T-helper 2 cell (primary cell): Measurements from ENCODE around the gene MCUR1.
"Not testable (repeated sequence)": the region's sequence is repeated elsewhere in the genome, so short reads cannot be mapped to it uniquely, and the experiment has no call there.

Experiments
- DNase-seq, 5 experiments: peaks; one replicate each; pipeline versions ENCODE4 v3.0.0 to v3.0.0-alpha.2; 2012 to 2022

The MCUR1 gene

GRCh38 chr6:13828656-13829301, 14.4 kb upstream of the MCUR1 start:
- not testable (repeated sequence) for DNase-seq

- no peak for DNase-seq
Observed at GRCh38 chr6:13827032-13827431, 12.7 kb upstream of the MCUR1 start.

DNA sequence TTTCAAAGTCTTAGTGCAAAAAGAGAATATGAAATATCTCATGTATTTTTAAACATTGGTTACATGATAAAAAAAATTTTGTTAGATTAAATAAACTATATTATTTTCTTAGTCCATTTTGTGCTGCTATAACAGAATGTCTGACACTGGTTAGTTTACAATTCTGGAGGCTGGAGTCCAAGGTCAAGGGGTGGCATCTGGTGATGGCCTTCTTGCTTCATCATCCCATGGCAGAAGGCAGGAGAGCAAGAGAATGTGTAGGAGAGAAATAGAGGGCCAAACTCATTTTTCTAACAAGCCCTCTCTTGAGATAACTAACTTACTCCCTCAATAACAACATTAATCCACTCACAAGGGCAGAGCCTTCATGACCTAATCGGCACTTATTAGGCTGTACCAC, 11.5 kb upstream of the MCUR1 start:
- DNase-seq, result no peak

- no peak for DNase-seq
Observed at GRCh38 chr6:13818341-13818740, 4.0 kb upstream of the MCUR1 start.

DNA sequence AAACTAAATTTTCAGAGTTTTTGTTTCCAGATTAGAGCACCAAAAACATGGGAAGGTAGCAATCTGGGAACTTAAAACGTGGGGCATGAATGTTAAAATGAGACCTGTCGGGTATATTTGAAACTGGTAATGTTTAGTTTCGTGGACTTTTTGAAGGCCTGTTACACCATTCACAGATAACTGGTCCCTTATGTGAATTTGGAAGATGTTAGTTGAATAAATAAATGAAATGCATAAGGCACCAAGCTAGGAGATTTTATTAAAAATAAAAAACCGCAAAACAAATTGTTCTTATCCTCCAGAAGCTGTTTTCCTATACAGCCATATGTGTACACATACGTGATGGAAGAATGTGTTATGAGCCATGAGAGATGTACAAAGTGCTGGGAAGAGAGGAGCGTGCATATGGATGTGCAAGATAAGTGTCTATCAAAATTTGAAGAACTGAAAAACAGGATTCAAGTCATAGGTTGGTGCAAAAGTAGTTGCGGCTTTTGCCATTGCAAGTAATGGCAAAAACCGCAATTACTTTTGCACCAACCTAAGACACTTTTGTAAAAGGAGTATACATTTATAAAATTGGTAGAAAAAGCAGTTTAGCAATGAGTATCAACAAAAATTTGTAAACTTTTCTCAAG, 700 bp upstream of the MCUR1 start:
- no peak for DNase-seq

- peak in 2 of 5 experiments; percentile 17 to 38 for DNase-seq
Observed at GRCh38 chr6:13813621-13814175, 659 bp downstream of the MCUR1 start.

- DNase-seq, result no peak
Observed at GRCh38 chr6:13813026-13813425, 1.3 kb downstream of the MCUR1 start.

GRCh38 chr6:13812359-13812642, 2.1 kb downstream of the MCUR1 start:
- no peak for DNase-seq

DNA sequence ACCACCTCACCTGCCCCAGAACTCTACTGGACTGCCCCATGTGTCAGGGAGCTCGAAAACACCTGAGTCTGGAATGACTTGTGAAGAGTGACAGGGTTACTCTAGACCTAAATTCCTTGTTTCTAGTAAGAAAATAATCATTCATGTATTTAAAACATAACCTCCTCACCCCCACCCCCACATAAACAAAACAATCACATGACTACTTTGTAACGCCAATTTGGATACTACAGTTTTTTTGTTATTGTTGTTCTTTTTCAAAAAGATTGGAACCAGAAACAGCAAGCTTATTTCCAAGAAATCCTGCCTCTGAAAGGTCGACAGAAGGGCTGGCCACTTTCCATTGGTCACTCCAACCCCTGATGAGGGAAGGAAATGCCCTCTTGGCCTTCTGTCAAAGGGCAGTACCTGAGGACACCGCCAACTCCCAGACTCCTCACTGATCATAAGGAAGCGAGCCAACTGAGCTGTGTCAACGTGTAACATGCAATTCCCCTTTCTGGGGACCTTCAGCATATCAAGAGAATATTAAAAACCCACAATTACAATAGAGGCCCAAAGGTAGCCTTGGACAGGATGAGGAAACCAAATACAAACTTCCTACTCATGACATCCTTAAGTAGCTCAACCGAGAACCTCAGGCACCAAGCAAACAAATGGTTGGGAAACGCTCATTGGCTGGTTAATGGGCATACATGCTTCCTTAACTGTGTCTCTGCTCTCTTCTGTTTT, 2.6 kb downstream of the MCUR1 start:
- no peak for DNase-seq

GRCh38 chr6:13810688-13811446, 3.5 kb downstream of the MCUR1 start:
- no peak for DNase-seq

- no peak for DNase-seq
Observed at GRCh38 chr6:13808801-13809200, 5.6 kb downstream of the MCUR1 start.

- DNase-seq, result no peak
Observed at GRCh38 chr6:13807696-13808095, 6.7 kb downstream of the MCUR1 start.

- DNase-seq, result no peak
Observed at GRCh38 chr6:13803581-13803980, 10.8 kb downstream of the MCUR1 start.

DNA sequence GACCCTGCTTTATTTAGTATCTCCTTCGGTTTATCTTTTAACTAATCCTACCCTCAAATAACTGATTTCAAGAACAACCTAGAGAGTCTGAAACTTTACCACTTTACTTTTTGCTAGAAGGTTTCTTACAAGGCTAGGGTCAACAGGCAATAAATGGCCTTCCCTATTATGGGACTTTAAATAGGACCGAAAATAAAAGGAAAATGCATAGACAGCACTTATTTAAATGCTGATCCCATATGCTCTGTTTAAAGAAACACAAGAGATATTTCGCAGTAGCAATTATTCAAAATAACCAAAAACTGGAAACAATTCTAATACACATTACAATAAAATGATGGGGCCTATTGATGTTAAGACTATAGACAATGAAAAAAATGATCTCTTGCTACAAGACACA, 13.7 kb downstream of the MCUR1 start:
- DNase-seq, result no peak

DNA sequence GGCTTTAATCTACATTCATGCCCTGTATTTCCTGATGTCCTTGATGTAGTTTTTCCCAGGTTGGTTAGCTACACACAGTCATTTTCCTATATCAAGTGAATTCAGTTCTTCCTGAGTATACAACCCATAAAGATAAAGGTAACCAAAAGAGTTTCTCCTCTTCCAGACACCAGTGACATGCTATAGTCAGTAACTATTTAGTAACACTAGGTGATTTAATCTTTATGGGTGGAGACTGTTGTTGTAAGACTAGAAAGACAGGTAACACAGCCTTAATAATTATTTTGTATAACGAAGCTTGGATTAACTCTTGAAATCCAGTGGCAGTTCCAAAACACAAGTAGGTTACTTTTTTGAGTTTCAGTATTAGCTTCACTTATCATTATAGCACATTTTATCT, 17.6 kb downstream of the MCUR1 start:
- DNase-seq, result no peak

- peak; percentile 38 to 84 (median 64) for DNase-seq
Observed at GRCh38 chr6:13795041-13795750, 19.2 kb downstream of the MCUR1 start.

DNA sequence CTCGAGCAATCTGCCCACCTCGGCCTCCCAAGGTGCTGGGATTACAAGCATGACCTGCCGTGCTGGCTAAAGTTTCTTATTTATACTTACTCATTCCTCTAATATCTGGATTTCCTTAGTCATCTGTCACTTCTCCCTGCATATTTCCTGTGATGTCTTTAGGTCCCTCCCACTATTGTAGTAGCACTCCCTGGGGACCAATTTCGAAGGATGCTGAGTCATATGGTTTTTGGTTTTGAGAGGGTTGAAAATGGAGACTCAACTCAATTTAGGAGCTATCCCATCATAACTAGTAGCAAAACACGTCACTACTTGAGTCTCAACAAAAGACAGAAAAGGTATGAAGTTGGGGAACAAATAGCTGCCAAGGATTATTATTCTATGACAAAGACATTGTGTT, 20.2 kb downstream of the MCUR1 start:
- DNase-seq, result peak in 1 of 5 experiments; percentile 35

DNA sequence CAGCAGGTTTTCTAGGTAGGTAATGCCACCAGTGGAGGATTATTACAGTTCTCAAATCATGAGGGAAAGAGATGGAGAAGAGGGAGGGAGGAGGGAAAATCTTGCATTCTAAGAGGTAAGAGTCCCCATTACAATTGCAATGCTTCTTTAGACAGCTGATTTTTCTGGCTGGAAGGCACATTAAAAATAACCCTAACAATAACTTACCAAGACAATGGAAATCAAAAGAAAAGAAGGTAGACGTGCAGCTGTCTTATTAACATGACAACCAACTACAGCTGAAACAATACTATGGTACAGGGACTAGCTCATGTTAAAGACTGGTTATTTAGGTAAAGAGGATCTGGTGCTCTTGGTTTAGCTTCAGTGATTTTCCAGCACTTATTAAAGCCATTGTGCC, 24.6 kb downstream of the MCUR1 start:
- DNase-seq, result no peak

DNA sequence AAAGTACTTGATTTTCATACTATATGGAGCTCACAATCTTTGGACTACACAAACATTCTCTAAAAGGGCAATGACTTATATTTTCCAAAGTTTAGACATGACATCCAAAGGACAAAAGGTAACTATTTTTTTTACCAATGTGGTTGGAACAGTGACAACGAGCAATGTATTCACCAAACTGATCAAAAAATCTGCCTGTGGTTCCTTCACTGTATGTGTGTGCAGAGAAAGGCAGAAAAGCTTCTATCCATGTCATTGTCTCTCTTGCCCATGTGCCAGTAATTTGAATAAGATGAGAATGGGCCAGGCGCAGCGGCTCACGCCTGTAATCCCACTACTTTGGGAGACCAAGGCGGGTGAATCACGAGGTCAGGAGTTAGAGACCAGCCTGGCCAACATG, 25.5 kb downstream of the MCUR1 start:
- DNase-seq, result no peak

GRCh38 chr6:13787137-13787536, 27.2 kb downstream of the MCUR1 start:
- peak in 1 of 5 experiments; percentile 43 for DNase-seq

GRCh38 chr6:13780162-13780561, 34.2 kb downstream of the MCUR1 start:
- not testable (repeated sequence) for DNase-seq

DNA sequence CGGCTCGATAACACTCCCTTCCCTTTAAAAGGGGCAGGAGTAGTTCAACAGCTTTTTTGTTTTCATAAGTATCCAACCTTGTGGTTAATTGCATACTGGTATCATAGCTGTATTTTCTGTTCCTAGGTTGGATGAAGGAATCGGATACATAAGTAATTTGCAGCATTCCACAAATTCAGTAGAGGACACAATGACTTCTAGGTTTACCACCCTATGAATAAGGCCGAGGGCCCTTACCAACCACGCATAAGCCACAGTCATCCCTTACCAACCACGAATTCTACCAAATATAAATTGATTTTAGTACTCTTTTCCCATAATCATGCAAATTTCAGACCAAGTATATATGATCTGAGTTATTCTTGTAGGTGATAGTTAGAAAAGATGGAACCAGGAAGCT, 36.3 kb downstream of the MCUR1 start:
- no peak for DNase-seq

GRCh38 chr6:13776602-13777001, 37.8 kb downstream of the MCUR1 start:
- DNase-seq, result no peak
